Activated B cell treated with CpG ODN at 0.5 μM for 24 hours (primary cell): Measurements from ENCODE around the gene GORASP2. TPM values are rescaled to one million over a fixed set of nuclear protein-coding genes. Genes with fewer than 3 reads are reported as not detected.

Experiments
- ATAC-seq: fragments of 200-7000 bp; cut with Tn5 transposase; one replicate; pipeline ENCODE4 v1.10.0; 2021; ENCODE audit warnings: low read depth, mild to moderate bottlenecking, moderate library complexity
- CTCF ChIA-PET: fragments of 350-600 bp; sonication (Branson Sonifier 250); formaldehyde crosslinking; loops from one replicate; lab custom pipeline; 2021; ENCODE audit warnings: antibody characterized with exemption; lab: Charles Lee
- POLR2A ChIA-PET: fragments of 350-600 bp; sonication (Branson Sonifier 250); formaldehyde crosslinking; loops from one replicate; lab custom pipeline; 2021; ENCODE audit warnings: antibody characterized with exemption; lab: Charles Lee
- DNase-seq: peaks from one replicate; pipeline ENCODE4 v3.0.0; 2022
- H3K27ac Mint-ChIP-seq: one replicate; pipeline ENCODE4 v1.8.0; 2020; ENCODE audit warnings: mixed read lengths
- H3K27me3 Mint-ChIP-seq: one replicate; pipeline ENCODE4 v1.8.0; 2021; ENCODE audit warnings: mixed read lengths
- H3K36me3 Mint-ChIP-seq: one replicate; pipeline ENCODE4 v1.8.0; 2021; ENCODE audit warnings: low read depth, mixed read lengths
- H3K4me1 Mint-ChIP-seq: one replicate; pipeline ENCODE4 v1.8.0; 2021; ENCODE audit warnings: mixed read lengths
- H3K4me3 Mint-ChIP-seq: one replicate; pipeline ENCODE4 v1.8.0; 2020; ENCODE audit warnings: mild to moderate bottlenecking, mixed read lengths
- H3K9me3 Mint-ChIP-seq: one replicate; pipeline ENCODE4 v1.8.0; 2020; ENCODE audit warnings: mixed read lengths
- intact Hi-C: fragments of 100-400 bp; cut with micrococcal nuclease; formaldehyde crosslinking; loops from one replicate; pipeline ENCODE4 v1.15.1; 2024
- total RNA-seq: library from RNA; stranded (reverse); gene quantifications from 2 replicates; pipeline ENCODE4 v1.2.3, GENCODE V29; 2022
- TF ChIP-seq, protein P1 (sequence below): fragments of 200-600 bp; IDR thresholded peaks from one replicate; pipeline ENCODE4 v1.8.0; 2022; ENCODE audit warnings: antibody characterized with exemption, mild to moderate bottlenecking

Gene GORASP2
- total RNA-seq, 1 donor from 2014 or later: 60.7 TPM

DNA sequence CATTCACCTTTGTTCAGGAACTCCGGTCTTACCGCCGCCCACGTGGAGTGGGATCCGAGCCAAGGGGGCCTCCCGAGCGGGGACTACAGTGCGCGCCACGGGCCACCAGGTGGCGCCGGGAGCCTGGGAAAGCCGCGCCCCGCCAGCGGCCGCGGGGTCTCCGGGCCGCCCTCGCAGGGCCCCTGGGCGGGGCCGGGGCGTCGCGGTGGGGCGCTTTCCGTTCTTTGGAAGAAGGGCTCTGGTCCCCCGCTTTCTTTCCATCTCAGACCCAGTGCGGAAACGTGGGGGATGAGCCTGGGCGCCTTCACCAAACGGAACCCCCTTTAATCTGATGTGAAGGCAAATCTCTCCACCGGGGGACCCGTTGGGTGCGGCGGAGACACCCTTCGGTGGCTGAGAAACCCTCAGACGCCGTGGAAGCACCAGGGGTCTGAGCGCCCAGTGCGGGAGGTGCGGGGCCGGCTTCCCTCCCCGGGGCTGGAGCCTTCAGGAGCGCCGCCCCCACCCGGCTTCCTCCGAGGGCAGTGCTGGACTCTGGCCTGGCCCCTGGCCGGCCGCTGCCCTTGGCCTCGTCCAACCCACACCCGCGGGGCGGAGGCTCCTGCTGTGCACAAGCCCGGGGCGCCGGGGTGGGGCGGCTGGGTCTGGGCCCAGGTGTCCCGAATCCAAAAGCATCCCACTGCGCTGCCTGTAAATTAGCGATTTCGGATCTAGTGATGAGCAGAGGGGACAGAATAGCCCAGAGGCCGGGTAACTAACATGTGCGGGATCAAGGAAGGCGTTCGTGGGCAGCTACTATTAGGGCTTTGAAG, 44.6 kb downstream of the GORASP2 start:
- Mint-ChIP-seq H3K27ac (peak overlapping the region; percentile 81), H3K27me3 (no peaks in the 10 kb centered on the region), H3K4me3 (peak overlapping the region; percentile 87), H3K36me3 (peaks cover 1% of the 10 kb centered on the region), H3K9me3 (no peaks in the 10 kb centered on the region), H3K4me1 (peaks cover 15% of the 10 kb centered on the region)
- POLR2A ChIA-PET: interaction anchor here (0.7 to 1.6 kb wide), 7 partner anchors 10 to 460 kb away, joined by 3 to 7 read pairs (median 5); partner anchors contain the start of genes DCAF17, GORASP2 and METTL8
- TF ChIP-seq, protein P1, sequence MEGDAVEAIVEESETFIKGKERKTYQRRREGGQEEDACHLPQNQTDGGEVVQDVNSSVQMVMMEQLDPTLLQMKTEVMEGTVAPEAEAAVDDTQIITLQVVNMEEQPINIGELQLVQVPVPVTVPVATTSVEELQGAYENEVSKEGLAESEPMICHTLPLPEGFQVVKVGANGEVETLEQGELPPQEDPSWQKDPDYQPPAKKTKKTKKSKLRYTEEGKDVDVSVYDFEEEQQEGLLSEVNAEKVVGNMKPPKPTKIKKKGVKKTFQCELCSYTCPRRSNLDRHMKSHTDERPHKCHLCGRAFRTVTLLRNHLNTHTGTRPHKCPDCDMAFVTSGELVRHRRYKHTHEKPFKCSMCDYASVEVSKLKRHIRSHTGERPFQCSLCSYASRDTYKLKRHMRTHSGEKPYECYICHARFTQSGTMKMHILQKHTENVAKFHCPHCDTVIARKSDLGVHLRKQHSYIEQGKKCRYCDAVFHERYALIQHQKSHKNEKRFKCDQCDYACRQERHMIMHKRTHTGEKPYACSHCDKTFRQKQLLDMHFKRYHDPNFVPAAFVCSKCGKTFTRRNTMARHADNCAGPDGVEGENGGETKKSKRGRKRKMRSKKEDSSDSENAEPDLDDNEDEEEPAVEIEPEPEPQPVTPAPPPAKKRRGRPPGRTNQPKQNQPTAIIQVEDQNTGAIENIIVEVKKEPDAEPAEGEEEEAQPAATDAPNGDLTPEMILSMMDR: peak; percentile 80
- peak; percentile 96 for ATAC-seq
- intact Hi-C loops: loop anchor here (1.0 to 10.0 kb wide), 13 partner anchors 44 to 1584 kb away; partner anchors contain the start of genes DCAF17, GORASP2, HAT1 and PDK1
- DNase-seq: peak; percentile 90
- CTCF ChIA-PET: interaction anchor here (0.7 to 3.4 kb wide), 10 partner anchors 11 to 728 kb away, joined by 3 to 42 read pairs (median 4); partner anchors contain the start of gene GORASP2

DNA sequence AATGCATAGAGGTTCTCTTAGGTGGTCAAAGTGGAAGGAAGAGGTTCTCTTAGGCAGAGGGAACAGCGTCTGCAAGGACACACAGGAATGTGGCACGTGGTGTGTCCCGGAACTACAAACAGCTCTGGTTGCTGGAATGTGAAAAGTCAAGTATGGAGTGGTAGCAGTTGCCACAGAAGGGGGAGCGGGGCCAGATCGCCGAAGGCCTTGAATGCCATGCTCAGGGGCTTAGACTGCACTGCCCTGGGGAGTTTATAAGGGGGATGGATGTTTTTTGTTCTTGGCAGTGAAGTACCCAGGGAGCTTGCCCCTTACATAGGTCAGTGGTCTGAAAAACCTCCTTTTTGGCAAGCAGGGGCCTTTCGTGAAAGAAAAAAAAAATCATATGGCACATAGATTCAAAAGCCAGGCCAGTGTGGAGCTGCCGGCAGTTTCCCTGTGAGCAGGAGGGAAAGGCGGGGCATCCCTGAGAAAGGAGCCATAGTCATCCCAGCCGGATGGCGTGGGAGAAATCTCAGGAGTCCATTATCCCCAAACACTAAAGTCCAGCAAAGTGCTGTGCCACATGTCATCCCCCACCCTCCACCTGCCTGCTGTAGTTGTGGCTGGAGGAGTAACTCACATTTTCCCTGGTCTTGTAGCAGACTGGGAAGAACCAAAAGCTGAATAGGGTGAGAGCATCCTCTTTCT, 45.4 kb downstream of the GORASP2 start:
- H3K27ac Mint-ChIP-seq: peak overlapping the region; percentile 14
- H3K4me3 Mint-ChIP-seq: peak overlapping the region; percentile 77
- intact Hi-C loops: loop anchor here (5.0 to 10.0 kb wide), 4 partner anchors 730 to 1583 kb away; partner anchors contain the start of genes HAT1 and PDK1
- peaks cover 15% of the 10 kb centered on the region for H3K4me1 Mint-ChIP-seq
- no peaks in the 10 kb centered on the region for H3K9me3 Mint-ChIP-seq
- TF ChIP-seq, protein P1: no peak
- ChIA-PET CTCF (interaction anchor here (0.6 to 3.4 kb wide), 4 partner anchors 45 to 463 kb away, joined by 3 to 42 read pairs (median 9); partner anchors contain the start of gene GORASP2), POLR2A (interaction anchor here (0.7 to 1.2 kb wide), 3 partner anchors 45 to 442 kb away, joined by 3 to 6 read pairs (median 3); partner anchors contain the start of gene GORASP2)
- ATAC-seq: no peak
- no peaks in the 10 kb centered on the region for H3K36me3 Mint-ChIP-seq
- no peak for DNase-seq
- no peaks in the 10 kb centered on the region for H3K27me3 Mint-ChIP-seq

DNA sequence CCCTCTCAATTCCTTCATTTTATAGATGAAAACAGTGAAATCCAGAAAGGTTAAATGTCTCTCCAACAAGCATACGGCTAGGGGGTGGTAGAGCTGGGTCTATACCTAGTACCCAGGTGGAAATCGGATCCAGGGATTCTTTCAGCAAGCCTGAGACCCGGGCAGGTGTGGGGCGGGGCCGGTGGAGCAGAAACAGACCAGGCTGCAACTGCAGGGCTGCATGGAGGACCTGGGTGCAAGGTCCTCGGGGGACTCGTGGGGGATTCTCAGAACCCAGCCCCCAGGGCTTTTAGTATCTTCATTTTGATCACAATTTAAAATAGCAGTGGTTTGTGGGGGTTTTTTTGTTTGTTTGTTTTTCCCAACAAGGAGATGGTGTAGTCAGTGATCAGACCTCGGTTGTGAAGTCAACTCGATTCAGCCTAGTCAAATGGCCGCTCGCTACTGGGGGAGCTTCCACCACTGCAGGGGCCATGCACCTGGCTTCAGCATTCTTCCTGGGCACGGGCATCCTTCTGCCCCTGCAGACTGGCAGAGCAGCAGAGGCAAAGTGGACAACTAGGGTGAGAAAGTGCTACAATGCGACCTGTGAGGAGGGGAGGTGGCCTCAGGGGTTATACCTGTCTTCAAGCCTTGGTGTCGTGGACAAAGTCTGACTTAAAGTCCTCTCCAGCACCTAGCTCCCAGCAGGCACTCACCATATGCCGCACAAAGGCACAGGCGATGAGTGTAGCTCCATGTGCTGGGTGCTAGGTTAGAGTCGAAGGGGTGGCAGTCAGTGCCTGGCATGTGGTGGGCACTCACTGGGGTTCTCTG, 46.3 kb downstream of the GORASP2 start:
- H3K27ac Mint-ChIP-seq: no peak overlapping the region
- no peaks in the 10 kb centered on the region for H3K9me3 Mint-ChIP-seq
- TF ChIP-seq, protein P1: no peak
- POLR2A ChIA-PET: interaction anchor here (1.2 kb wide), 1 partner anchor 184 kb away, joined by 6 read pairs; no protein-coding TSS in a partner anchor
- no peak for DNase-seq
- no peaks in the 10 kb centered on the region for H3K27me3 Mint-ChIP-seq
- no peak for ATAC-seq
- CTCF ChIA-PET: interaction anchor here (1.0 kb wide), 1 partner anchor 441 kb away, joined by 3 read pairs; no protein-coding TSS in a partner anchor
- intact Hi-C loops: loop anchor here (10.0 kb wide), 3 partner anchors 729 to 1489 kb away; partner anchors contain the start of gene HAT1
- H3K4me1 Mint-ChIP-seq: peaks cover 15% of the 10 kb centered on the region
- H3K4me3 Mint-ChIP-seq: peak overlapping the region; percentile 4
- no peaks in the 10 kb centered on the region for H3K36me3 Mint-ChIP-seq

DNA sequence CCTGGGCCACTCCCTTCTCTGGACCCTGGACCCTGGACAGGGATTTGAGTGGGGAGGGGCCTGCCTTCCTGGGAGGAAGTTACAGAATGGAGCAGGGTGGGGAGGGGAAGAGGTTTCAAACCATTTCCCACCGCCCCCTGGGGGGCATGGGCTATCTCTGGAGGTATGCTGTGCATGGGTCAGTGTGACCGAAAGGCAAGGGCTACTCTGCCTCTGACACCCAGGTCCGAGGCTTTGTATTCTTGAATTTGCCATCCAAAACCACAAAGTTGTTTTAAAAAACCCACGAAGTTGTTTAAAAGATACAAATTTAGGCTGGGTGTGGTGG, 46.9 kb downstream of the GORASP2 start:
- no peak for ATAC-seq
- Mint-ChIP-seq H3K4me1 (peaks cover 15% of the 10 kb centered on the region), H3K36me3 (no peaks in the 10 kb centered on the region), H3K27me3 (no peaks in the 10 kb centered on the region), H3K4me3 (no peak overlapping the region), H3K9me3 (no peaks in the 10 kb centered on the region), H3K27ac (no peak overlapping the region)
- TF ChIP-seq, protein P1: no peak
- intact Hi-C loops: loop anchor here (10.0 kb wide), 3 partner anchors 729 to 1489 kb away; partner anchors contain the start of gene HAT1
- DNase-seq: no peak
- ChIA-PET CTCF (interaction anchor here (1.0 kb wide), 1 partner anchor 440 kb away, joined by 3 read pairs; no protein-coding TSS in a partner anchor), POLR2A (no interaction called here)
